HT-29 (cell line): ENCODE data around the gene CDH11. TPM values are rescaled to one million over a fixed set of nuclear protein-coding genes. Genes with fewer than 3 reads are reported as not detected.

ENCODE experiments used
- DNase-seq: peaks from one replicate; pipeline ENCODE4 v3.0.0-alpha.2; 2015; ENCODE audit warnings: low spot score
- total RNA-seq: library from RNA; depleted of rRNA; stranded (reverse); fragments of >200 nt; shearing (Covaris generic); gene quantifications from 2 replicates; pipeline ENCODE4 v1.2.3, GENCODE V29; 2014; rRNA removed

The CDH11 gene, protein sequence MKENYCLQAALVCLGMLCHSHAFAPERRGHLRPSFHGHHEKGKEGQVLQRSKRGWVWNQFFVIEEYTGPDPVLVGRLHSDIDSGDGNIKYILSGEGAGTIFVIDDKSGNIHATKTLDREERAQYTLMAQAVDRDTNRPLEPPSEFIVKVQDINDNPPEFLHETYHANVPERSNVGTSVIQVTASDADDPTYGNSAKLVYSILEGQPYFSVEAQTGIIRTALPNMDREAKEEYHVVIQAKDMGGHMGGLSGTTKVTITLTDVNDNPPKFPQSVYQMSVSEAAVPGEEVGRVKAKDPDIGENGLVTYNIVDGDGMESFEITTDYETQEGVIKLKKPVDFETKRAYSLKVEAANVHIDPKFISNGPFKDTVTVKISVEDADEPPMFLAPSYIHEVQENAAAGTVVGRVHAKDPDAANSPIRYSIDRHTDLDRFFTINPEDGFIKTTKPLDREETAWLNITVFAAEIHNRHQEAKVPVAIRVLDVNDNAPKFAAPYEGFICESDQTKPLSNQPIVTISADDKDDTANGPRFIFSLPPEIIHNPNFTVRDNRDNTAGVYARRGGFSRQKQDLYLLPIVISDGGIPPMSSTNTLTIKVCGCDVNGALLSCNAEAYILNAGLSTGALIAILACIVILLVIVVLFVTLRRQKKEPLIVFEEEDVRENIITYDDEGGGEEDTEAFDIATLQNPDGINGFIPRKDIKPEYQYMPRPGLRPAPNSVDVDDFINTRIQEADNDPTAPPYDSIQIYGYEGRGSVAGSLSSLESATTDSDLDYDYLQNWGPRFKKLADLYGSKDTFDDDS
- not detected in 2 replicates for total RNA-seq

DNA sequence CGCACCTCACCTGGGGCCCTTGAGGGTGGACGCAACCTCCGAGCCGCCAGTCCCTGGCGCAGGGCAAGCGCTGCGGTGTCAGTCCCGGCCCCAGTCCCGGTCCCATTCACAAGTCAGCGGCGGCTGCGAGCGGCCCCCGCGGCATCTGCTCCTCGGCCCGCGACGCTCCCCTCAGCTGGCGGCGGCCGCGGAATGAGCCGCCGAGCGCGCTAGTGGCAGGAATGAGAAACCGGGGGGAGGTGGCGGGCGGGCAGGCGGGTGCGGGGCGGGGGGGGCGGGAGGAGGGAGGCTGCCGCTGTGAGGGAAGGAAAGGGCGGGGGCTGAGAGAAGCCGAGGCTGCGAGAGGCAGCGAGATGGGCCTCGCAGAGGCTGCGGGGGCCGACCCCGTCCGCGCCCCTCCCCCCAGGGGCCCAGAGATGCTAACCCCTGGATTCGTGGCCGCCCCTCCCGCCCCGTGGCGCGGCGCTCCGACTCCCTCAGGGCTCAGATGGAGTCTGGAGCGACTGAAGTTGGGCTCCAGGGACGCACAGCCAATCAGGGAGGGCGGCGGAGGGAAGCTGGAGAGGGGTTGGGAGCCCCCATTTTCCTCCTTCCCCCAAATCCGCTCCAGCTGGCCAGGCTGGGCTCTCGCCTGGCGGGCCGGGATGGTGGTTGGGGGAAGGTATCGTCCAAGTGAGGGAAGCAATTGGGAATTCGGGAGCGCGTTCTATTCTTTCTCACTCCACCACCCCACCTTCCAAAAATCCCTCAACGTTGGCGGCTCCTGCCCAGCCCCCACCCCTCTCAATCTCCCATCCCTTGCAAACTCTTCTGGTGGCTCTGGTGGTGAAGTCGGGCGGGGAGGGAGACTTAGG, at the start of gene CDH11:
TSS of gene CDH11 (minus strand) at position 194 of the 854 bp plus-strand sequence. CDS start 117,194 bp downstream, outside the sequence.
- no peak for DNase-seq

DNA sequence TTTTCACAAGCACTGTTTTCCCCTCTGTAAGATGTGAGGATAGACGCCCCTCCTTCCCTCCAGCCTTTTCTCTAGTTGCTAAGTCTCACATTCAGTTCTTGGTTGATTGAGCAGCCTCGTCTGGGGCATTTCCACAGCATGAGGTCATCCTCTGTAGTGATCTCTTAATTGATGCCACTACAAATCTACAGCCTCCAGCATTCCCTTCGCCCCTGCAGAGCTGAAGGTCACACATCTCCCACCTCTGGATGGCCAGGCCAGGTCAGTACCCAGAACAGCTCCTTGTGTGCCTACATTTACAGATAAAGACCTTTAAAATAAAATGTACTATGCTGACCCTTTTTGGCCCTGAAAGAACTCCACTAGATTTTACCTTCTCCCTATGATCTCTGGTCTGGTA, 32.5 kb upstream of the CDH11 start:
- no peak for DNase-seq

DNA sequence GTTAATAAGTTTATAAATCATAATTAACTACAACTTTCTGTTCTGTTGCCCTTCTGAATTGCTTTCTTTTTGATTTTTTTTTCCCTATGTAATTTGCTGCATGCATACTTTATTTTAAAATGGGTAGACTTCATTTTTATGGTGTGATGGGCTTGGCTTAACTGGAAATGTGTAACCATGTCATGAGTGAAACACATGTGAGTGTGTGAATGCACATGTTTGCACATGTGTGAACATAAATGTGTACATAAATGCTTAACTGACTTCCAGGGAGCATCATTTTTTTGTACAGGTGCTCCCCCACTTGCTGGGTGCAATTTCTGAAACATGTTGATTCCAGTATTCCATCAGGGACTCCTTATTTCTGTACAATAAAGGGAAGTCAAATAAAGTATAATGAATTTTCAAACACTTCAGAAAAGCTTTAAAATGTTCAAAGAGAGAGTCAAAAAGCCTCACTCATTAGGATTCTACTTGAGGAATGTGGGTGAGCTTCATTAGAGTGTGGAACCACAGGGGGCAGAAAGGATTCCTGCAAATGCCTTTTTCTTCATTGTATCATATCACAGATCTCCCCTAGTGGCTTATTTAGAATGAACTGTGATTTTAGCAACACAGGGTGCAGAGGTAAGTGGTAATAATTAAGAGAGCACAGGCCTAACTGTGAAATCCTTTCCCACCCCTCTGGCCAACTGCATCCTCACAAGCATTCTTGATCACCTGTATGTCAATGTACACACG, 31.7 kb upstream of the CDH11 start:
- no peak for DNase-seq

DNA sequence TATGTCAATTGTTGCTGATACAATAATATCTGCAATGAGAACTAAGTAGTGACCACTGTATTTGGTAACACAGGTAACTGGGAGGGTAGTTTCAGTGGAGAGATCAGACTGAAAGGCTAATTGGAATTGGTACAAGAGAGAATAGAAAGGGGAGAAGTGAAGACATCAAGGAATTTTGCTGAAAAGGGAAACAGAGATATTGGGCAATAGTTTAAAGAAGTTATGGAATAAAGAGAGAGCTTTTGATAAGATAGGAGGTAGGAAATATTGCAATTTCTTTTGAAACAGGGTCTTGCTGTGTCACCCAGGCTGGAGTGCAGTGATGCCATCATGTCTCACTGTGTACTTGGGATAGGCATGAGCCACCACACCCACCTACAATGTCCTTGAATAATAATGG, 26.9 kb upstream of the CDH11 start:
- no peak for DNase-seq

DNA sequence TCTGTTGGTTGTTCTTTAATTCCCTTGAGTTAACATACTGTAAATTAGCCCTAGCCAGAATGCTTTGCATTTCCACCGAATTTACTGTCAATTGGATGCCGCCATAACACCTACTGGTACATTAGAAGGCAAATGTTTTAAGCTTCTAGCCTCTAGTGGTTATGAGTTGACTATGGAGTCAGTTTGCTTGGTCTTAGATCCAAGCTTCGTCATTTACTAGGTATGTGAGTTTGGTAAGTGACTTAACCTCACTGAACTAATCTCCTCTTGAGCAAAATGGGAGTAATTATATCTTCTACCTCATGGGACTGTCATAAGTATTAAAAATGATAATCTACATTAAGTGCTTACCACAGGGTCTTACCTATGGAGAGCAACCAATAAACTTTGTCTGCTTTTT, 20.4 kb upstream of the CDH11 start:
- no peak for DNase-seq

DNA sequence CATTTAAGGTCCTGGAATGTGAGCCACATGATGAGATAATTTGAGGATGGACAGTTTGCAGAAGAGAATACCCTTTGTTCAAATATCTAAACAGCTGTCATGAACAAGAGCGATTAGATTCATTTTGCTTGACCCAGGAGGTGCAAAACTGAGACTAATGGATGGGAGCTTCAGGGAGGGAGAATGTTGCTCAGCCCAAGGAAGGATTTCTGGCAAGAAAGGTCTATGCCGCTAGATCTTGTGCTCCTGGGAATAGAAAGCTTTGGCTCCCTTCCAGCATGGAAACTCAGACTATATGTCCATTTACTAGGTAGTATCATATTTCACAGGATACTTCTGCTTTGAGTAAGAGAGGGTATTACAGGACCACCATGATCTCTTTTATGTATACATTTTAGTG, 14.8 kb upstream of the CDH11 start:
- no peak for DNase-seq

DNA sequence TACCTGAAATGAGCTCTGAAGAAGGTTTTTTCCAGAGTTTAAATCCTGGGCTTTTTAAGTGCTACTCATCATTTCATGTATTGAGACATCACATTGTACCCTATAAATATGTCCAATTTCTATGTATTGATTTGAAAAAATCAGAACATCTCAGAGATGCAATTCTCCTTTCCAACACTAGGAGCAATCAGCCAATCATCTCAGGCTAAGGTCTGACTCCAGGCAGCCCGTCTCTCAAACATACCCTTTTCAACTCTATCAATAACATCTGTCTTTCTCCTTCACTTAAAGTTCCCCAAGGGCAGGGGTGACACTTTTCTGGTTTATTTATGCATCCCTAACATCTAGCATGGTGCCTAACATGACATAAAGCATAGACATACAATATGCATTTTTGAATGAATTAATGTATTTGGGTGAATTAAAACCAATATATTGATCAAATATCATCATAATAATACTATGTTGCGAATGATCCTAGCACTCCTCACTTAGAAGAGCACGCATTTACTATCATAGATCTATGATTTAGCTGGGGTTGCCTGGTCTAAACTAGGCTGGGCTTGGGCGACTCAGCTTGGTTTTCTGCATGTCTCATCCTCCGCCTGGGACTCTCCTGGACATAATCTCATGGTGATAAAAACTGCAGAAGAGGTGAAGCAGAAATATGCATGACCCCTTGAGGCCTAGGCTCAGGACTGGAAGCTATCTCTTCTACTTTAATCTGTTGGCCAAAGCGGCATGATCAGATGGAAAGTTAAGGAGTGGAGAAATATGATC, 5.2 kb upstream of the CDH11 start:
- no peak for DNase-seq

DNA sequence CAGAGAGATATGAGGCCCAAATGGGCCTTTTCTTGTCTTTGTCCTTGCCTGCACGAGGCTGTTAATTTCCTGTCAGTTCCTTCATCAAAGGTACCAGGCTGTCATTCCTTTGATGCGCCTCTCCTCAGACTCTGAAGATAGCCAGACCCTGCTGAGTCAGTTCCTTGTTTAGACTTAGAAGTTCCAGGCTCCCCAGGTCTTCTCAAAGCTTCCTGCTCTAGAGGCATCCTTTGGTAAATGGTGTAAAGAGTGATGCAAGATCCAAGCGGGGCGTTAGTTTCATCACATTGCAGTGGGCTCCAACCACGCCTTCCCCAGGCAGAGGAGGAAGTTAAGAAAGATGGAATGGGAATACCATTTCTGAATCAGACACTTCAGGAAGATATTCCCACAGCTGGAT, 4.0 kb upstream of the CDH11 start:
- no peak for DNase-seq

DNA sequence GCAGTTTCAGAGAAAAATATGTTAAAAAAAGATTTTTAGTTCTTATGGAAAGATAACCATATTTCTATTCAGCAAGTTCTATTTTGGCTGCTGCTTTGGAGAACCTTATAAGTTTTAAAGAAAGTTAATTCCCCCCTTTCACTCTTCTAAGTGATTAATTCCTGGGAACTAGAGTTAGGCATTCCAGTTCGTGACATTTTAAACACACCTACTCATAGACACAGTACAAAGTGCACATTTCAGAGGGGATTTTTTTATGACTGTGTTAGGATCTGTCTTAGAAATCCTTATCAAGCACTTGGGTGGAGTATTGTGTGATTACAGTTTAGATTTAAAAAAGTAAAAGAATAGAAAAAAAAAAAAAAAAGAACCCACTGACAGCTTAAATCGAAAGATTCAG, 3.5 kb upstream of the CDH11 start:
- DNase-seq: no peak

DNA sequence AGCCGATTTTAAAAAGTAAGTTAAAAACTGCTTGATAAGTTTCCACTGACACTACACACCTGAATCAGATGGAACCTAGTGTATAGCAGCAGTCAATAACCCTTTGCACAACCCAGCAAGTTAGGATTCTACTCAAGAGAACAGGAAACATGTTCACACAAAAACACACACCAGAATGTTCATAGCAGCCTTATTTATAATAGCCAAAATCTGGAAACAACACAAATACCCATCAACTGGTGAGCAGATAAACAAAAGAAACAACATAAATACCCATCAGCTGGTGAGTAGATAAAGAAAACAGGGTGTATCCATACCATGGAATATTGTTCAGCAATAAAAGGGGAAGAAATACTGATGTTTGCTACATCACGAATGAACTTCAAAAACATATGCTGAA, 2.7 kb upstream of the CDH11 start:
- no peak for DNase-seq

DNA sequence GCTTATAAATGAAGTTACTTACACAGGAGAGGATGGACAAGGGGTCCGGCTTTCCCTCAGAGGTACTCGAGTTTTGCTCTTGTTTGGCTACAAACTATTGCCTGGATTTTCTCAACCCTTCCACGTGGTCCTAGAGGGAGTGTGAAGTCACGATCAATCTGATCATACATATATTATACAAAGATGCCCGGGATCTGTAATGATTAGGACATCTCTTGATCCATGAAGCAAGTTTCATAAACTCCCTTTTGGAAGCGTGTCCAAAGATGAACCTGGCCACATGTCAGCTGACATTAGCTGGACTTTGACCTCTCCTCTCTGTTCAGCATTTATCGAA, 2.3 kb upstream of the CDH11 start:
- DNase-seq: no peak

DNA sequence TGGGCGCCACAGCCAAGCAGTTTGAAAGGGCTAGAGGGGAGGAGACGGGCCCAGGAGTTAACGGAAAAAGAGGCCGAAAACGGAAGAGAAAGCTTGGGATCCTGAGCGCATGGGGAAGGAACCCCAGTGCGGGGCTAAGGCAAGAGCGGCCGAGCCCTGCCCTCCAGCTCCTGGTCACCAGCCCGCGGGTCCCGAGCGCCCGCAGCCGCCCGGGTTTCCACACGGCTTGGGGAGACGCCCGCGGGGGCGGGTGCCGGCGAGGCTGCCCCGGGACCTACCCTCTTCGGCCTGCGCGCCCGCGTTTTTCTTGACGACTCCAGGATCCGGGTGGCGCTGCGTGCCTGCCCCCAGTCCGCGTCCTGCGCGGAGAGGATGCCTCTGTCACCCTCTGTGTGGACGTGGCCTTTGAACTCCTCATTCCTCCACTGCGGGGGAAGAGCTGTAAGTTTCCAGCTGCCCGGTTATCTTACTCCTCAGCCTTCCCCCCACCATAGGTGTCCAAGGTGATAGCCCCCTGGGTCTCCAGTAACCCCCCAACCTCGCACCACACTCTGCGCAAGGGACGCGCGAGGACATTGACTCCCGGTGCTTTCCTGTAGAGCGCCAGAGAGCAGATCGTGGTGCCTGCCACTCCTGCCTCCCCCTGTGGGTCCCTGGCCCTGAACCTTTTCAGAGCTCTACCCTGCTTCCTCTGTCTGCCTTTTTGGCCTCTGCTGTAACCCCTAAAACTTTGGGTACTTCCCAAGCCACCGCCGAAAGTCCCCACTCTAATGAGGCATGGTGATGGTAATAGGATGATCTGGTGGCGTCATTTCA, 1.7 kb upstream of the CDH11 start:
- DNase-seq: no peak

DNA sequence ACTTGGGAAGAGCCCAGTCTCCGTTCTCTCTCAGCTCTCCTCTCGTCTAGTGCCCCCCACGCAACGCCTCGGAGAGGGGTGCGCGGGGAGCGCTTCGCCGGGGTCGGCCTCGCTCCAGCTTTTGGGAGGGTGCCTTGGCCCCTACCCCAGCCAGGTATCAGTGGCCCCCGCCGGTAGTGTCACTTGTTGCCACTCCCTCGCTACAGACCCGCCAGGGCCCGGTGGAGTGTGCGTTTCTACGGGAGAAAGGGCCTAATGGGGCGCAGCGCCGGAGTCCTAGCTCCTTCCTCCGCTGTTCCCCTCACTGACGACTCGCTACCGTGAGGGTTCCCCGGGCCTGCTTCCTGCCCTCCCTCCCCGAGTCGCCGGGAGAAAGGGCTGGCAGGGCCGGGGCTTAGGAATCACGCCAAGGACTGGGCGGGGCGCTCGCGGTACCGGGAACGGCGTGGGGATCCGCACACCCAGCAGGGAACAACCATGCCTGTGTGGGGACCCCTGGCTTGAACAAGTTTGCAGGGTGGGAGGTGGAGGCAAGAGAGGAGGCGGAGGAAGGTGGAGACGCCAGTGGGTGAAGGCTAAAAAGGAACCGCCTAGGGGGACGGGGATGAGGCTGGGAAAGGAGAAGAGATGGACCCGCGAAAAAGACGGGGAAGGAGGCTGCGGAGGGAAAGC, 997 bp upstream of the CDH11 start:
- no peak for DNase-seq

DNA sequence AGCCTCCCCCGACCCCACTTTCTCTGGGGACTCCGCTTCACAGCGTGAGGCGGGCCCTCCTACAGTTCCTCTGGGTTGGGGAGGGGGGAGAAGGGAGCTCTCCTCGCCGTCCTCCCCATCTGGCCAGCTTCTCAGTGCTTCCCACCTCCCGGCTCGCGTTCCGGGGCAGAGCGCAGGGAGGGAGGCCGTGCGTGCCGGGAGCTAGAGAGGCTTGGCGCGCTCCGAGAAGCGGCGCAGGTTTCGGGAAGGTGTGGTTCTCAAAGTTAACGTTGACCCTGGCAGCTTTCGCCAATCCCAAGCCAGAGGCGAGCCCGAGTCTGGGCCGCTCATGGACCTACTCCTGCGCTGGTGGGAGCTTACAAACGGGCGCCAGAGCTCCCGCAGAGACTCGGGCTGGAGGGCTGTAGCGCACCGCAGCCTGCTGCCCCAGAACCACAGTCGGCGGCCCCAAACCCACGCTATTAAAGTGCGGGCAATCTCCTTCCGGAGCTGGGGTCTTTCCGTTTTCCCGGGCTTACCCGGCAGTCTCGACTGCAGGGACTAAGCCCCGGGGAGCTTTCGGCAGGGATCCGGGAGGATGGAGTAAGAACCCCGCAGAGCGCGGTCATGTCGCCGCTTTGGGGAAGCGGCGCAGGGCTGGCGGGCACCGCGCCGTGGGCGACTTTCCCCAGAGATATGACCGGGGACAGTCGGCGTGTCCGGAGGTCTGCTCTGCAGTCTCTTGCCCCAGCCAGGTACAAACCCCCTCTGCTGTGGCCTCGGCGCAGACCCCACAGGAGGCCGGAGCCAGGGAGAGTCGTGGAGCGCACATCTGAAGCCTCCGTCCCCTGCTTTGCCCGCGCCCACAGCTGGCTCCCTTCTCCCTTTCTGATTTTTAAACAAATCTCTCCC, 787 bp downstream of the CDH11 start:
- DNase-seq: no peak

DNA sequence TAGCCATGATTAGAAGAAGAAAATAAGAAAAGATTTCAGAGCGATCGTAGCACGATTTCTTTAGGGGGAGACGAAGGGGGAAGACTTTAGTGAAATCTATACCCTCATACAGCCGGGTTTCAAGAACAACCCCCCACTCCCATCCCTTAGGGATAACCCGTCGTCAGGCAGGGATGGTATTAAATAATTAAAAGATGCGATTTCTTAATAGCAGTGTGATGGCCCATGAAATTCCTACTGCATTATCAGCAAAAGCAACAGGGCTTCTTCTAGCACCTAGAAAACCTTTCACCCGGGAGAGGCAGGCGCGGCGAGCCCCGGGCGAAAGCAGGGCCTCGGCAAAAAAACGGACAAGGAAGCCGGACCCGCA, 1.4 kb downstream of the CDH11 start:
- no peak for DNase-seq

DNA sequence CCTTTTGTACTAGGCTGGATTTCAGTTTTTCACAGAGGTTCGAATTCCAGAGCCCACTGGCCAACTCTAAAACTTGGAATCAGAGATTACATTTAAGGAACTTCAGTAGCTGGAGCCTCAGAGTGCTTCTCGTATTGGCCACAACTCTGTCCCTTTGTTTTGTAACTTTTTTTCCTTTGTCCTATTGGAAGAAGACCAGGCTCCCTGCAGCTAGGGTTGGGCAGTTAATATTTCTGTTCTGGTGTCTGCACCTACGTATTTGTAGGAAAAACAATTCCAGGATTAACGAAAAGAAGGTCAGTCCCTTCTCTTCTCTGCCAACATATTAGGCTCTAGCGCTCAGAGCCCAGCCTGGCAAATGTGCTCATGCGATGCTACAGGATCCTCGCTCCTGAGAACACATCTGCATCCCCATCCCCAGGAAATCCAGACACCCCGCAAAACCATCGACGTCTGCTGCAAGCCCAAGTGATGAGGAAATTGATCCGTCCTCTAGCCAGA, 1.9 kb downstream of the CDH11 start:
- no peak for DNase-seq

DNA sequence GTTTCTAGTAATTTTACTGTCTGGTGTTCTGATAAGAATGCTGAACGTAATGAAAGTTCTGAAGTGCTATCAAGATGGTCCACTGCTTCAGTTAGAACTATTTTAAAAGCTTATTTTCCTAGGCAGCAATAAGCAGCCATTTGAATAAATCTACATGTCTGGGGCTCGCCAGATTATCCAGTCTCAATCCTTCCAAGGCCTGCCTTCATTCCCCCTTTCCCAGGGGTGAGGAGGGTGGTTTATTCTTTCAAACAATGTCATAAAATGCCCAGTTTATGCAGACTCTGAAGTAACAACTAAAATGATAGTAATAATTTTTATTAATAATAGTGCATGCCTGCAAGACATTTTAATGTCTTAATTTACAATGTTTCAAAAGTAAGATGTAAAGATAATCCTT, 2.4 kb downstream of the CDH11 start:
- no peak for DNase-seq

DNA sequence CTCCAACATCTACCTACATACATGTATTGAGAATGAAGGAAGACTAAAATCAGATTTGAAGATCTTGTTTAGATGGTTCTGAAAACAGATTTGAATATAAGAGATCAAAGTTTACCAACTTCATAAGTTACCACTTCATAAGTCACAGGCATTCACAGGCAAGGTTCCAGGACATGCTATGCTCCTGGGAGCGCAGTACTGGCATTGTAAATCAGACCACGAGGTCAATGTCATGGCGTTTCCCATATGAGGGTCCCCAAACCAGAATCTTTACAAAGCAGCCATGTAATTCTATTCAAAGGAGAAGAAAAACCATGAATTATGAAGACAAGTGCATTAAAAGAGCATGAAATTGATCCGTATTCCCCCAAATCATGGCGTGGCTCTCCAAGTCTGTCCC, 3.0 kb downstream of the CDH11 start:
- DNase-seq: no peak
